DND-41 (cell line): ENCODE measurements around the gene GJB4.

Experiments
- ATAC-seq: fragments of 200-7000 bp; cut with Tn5 transposase; 3 replicates; pipeline ENCODE4 v1.9.1; 2021; ENCODE audit warnings: low read depth; ENCODE audit not compliant: insufficient read depth
- DNase-seq: peaks from one replicate; pipeline ENCODE4 v3.0.0-alpha.2; 2020
- H2AFZ ChIP-seq: 2 replicates; pipeline ENCODE4 v1.6.0; 2012; ENCODE audit warnings: low read depth, low read length
- H3K27ac ChIP-seq: 2 replicates; pipeline ENCODE4 v1.5.1; 2012; ENCODE audit warnings: low read length, inconsistent platforms
- H3K27me3 ChIP-seq: fragments of 200-600 bp; sonication (generic); 2 replicates; pipeline ENCODE4 v1.6.0; 2012; ENCODE audit warnings: low read length, mild to moderate bottlenecking, inconsistent platforms; ENCODE audit not compliant: insufficient read depth, poor library complexity
- H3K36me3 ChIP-seq: 2 replicates; pipeline ENCODE4 v1.5.1; 2012; ENCODE audit warnings: low read length, inconsistent platforms; ENCODE audit not compliant: insufficient read depth
- H3K4me1 ChIP-seq: 2 replicates; pipeline ENCODE4 v1.5.1; 2012; ENCODE audit warnings: mild to moderate bottlenecking, low read length; ENCODE audit not compliant: insufficient read depth
- H3K4me2 ChIP-seq: 2 replicates; pipeline ENCODE4 v1.6.0; 2012; ENCODE audit warnings: mild to moderate bottlenecking, moderate library complexity, low read length, inconsistent platforms; ENCODE audit not compliant: insufficient read depth
- H3K4me3 ChIP-seq, 2 experiments: fragments of 200-600 bp in 1 of 2; shearing (Covaris generic) in 1 of 2; 2 replicates each; pipeline ENCODE4 v1.5.1; 2012 to 2016; ENCODE audit warnings: inconsistent platforms in 2 of 2, low read length in 2 of 2, mild to moderate bottlenecking in 2 of 2, low read depth in 1 of 2, moderate library complexity in 1 of 2
- H3K79me2 ChIP-seq: 2 replicates; pipeline ENCODE4 v1.6.0; 2012; ENCODE audit warnings: low read length, inconsistent platforms; ENCODE audit not compliant: insufficient read depth
- H3K9ac ChIP-seq: 2 replicates; pipeline ENCODE4 v1.6.0; 2012; ENCODE audit warnings: low read depth, mild to moderate bottlenecking, inconsistent platforms, low read length, moderate library complexity
- H3K9me3 ChIP-seq: 2 replicates; pipeline ENCODE4 v1.5.1; 2012; ENCODE audit warnings: low read length, moderate library complexity, mild to moderate bottlenecking, inconsistent platforms; ENCODE audit not compliant: insufficient read depth, severe bottlenecking
- H4K20me1 ChIP-seq: 2 replicates; pipeline ENCODE4 v1.6.0; 2012; ENCODE audit warnings: low read length; ENCODE audit not compliant: insufficient read depth
- EZH2 ChIP-seq: IDR thresholded peaks from 3 replicates; pipeline ENCODE4 v1.6.1; 2012; ENCODE audit warnings: borderline replicate concordance, low read depth, mild to moderate bottlenecking, moderate library complexity, low read length, inconsistent platforms; ENCODE audit not compliant: severe bottlenecking
- TF ChIP-seq, protein P1 (sequence below): IDR thresholded peaks from 2 replicates; pipeline ENCODE4 v1.5.1; 2012; ENCODE audit warnings: borderline replicate concordance, low read length, moderate library complexity, mild to moderate bottlenecking; ENCODE audit not compliant: poor library complexity, severe bottlenecking; ENCODE audit errors: extremely low read depth

The GJB4 gene

DNA sequence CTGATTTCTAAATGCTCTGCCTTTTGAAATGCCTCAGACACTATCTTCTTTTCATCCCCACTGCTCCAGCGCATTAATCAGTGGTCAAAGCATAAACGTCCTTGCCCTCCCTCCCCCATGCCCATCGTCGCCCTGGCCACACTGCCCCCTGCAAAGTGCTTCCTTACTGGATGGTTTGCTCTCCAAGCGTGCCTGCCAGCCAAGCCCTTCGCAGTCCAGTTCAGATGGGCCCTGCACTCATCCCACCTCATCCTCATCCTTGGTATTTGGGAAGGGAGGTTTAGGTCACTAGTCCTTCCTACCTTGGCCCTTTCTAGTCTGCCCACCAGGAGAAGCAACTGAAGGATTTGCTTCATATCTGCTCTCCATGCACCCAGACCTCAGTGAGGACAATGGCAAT is 36.4 kb downstream of the GJB4 start:
- no peak overlapping the region for H3K9ac ChIP-seq
- TF ChIP-seq, protein P1, sequence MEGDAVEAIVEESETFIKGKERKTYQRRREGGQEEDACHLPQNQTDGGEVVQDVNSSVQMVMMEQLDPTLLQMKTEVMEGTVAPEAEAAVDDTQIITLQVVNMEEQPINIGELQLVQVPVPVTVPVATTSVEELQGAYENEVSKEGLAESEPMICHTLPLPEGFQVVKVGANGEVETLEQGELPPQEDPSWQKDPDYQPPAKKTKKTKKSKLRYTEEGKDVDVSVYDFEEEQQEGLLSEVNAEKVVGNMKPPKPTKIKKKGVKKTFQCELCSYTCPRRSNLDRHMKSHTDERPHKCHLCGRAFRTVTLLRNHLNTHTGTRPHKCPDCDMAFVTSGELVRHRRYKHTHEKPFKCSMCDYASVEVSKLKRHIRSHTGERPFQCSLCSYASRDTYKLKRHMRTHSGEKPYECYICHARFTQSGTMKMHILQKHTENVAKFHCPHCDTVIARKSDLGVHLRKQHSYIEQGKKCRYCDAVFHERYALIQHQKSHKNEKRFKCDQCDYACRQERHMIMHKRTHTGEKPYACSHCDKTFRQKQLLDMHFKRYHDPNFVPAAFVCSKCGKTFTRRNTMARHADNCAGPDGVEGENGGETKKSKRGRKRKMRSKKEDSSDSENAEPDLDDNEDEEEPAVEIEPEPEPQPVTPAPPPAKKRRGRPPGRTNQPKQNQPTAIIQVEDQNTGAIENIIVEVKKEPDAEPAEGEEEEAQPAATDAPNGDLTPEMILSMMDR = no peak
- no peak for TF ChIP-seq EZH2
- ATAC-seq (no peak), DNase-seq (no peak)
- H3K36me3 ChIP-seq = no peaks in the 10 kb centered on the region
- no peak overlapping the region for H3K4me2 ChIP-seq
- H2AFZ ChIP-seq = no peak overlapping the region
- no peaks in the 10 kb centered on the region for H3K79me2 ChIP-seq
- H3K4me3 ChIP-seq = no peak overlapping the region
- peaks cover 5% of the 10 kb centered on the region; the same call in 1 of the 2 replicates for H4K20me1 ChIP-seq
- H3K27me3 ChIP-seq = no peaks in the 10 kb centered on the region
- H3K4me1 ChIP-seq = no peaks in the 10 kb centered on the region
- H3K9me3 ChIP-seq = no peaks in the 10 kb centered on the region
- no peak overlapping the region for H3K27ac ChIP-seq

DNA sequence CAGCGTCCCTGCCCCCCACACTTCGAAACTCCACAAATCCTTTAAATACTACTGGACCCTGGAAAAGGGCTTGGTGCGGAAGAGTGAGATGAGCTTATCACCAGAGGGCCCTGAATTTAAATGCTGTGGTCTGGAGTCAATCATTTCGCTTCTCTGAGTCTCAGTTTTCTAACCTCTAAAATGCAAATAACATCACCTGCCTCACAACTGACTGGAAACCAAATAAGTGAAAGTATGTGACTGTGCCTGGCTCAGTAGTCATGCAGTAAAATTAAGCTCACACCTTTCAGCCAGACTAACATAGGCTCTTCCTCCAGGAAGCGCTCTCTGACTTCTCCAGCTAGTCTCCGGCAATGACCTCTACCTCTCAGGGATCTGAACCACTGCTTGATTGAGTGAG is 37.5 kb downstream of the GJB4 start:
- ATAC-seq (no peak), DNase-seq (no peak)
- no peak for TF ChIP-seq EZH2
- TF ChIP-seq, protein P1 = no peak
- Histone ChIP-seq H3K27ac (no peak overlapping the region), H3K4me3 (no peak overlapping the region), H3K27me3 (no peaks in the 10 kb centered on the region), H3K36me3 (no peaks in the 10 kb centered on the region), H3K79me2 (no peaks in the 10 kb centered on the region), H2AFZ (no peak overlapping the region), H4K20me1 (peaks cover 3% of the 10 kb centered on the region; the same call in 1 of the 2 replicates), H3K4me2 (no peak overlapping the region), H3K9ac (no peak overlapping the region), H3K9me3 (no peaks in the 10 kb centered on the region), H3K4me1 (no peaks in the 10 kb centered on the region)

DNA sequence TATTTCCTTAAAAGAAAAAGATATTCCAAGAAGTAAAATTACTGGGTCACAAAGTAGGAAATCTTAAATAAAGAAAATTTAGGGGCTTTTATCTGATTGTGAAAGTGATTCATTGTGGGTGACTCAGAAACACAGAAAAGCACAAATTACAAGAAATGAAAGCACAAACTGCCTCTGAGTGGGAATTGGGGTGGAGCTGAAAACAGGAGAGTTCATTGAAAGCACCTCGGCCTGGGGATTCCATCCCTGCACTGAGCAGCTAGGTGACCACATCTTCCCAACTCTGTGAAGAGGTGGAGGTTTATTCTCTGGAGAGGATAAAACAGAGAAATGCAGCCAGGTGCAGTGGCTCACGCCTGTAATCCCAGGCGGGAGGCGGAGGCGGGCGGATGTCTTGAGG is 40.7 kb downstream of the GJB4 start:
- H3K27me3 ChIP-seq = peaks cover 4% of the 10 kb centered on the region
- H3K27ac ChIP-seq = no peak overlapping the region
- ATAC-seq (no peak), DNase-seq (no peak)
- H3K79me2 ChIP-seq = no peaks in the 10 kb centered on the region
- H3K9me3 ChIP-seq = no peaks in the 10 kb centered on the region
- no peak overlapping the region for H3K9ac ChIP-seq
- TF ChIP-seq, protein P1 = no peak
- TF ChIP-seq EZH2 = no peak
- H3K4me2 ChIP-seq = no peak overlapping the region
- H2AFZ ChIP-seq = no peak overlapping the region
- H3K36me3 ChIP-seq = no peaks in the 10 kb centered on the region
- H4K20me1 ChIP-seq = no peaks in the 10 kb centered on the region
- H3K4me1 ChIP-seq = no peaks in the 10 kb centered on the region
- H3K4me3 ChIP-seq = no peak overlapping the region

DNA sequence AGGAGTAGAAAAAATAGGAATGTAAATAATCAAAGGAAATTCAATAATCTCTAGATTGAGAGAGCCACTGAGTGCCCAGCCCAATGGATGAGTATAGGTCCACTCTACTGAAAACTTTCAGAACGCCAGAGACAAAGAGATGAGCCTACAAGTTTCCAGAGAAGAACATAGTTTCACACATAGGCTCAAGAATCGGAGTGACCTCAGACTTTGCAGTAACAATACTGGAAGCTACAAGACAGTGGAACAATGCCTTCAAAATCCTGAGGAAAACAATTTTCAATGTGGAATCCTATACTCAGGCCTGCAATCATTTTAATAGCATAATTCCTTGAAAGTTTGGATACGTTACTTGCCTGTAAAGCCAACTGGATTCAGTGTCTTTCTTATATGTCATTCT is 44.2 kb downstream of the GJB4 start:
- H3K79me2 ChIP-seq = no peaks in the 10 kb centered on the region
- H3K27ac ChIP-seq = no peak overlapping the region
- TF ChIP-seq, protein P1 = no peak
- TF ChIP-seq EZH2 = no peak
- no peak overlapping the region for H3K4me3 ChIP-seq
- H3K9me3 ChIP-seq = no peaks in the 10 kb centered on the region
- no peak overlapping the region for H3K9ac ChIP-seq
- peaks cover 4% of the 10 kb centered on the region for H3K27me3 ChIP-seq
- no peak overlapping the region for H2AFZ ChIP-seq
- no peaks in the 10 kb centered on the region for H3K4me1 ChIP-seq
- H4K20me1 ChIP-seq = no peaks in the 10 kb centered on the region
- no peaks in the 10 kb centered on the region for H3K36me3 ChIP-seq
- no peak overlapping the region for H3K4me2 ChIP-seq
- ATAC-seq (no peak), DNase-seq (no peak)
